Measurements from ENCODE around the gene TAOK3. TPM values are rescaled to one million over a fixed set of nuclear protein-coding genes. Genes with fewer than 3 reads are reported as not detected.

Gene TAOK3
- total and polyA plus RNA-seq, 4 donors, result 19.9 to 54.5 (median 37.7) TPM

DNA sequence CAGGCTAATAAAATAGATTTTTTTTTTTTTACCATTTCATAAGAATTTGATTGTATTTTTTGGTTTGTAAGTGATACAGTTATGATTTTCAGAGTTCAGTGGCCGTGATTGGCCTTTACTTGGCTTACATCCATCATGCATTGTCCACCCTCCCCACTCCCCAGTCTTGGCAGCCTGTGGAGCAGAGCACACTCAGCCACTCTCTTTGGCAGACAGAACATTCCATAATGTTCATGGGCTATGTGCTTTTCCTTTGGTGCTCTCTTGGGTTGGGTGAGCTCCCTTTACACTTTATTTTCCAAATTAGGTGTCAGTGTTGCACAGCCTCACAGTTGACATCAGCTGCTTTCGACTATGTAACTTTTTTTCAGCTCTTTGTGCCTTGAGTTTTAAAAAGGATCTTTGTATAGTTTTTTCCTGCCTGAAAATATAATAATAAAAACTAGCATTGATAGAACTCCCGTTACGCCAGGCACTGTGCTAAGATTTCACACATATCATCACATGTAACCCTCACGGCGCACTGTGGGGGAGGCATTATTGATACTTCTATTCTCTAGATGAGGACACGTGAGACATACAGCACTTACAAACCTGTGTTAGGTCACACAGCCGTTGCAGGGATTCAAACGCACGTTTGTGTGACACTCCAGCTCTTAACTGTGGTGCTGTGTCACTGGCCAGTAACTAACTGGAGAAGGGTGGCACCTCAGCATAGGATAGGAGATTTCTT is 25.2 kb upstream of the TAOK3 start:
- no peak overlapping the region for H3K9ac ChIP-seq (ENCODE audit: insufficient read depth in 1 of 2, low read length in 2 of 2)
- peaks cover 0 to 13% (median 0%) of the 10 kb centered on the region in 5 donors for H3K4me1 ChIP-seq (ENCODE audit: control insufficient read depth in 5 of 5, insufficient read depth in 5 of 5, low read length in 5 of 5)
- H3K9me3 ChIP-seq (ENCODE audit: control insufficient read depth in 4 of 4, insufficient read depth in 3 of 4, low read length in 3 of 4), result peaks cover 0 to 2% (median 0%) of the 10 kb centered on the region in 4 donors
- H3K4me3 ChIP-seq, result no peak overlapping the region
- DNase-seq (peak; percentile 33 to 86 (median 80)), ATAC-seq (ENCODE audit: insufficient read depth, low FRiP score) (no peak)
- TF ChIP-seq, protein P1, sequence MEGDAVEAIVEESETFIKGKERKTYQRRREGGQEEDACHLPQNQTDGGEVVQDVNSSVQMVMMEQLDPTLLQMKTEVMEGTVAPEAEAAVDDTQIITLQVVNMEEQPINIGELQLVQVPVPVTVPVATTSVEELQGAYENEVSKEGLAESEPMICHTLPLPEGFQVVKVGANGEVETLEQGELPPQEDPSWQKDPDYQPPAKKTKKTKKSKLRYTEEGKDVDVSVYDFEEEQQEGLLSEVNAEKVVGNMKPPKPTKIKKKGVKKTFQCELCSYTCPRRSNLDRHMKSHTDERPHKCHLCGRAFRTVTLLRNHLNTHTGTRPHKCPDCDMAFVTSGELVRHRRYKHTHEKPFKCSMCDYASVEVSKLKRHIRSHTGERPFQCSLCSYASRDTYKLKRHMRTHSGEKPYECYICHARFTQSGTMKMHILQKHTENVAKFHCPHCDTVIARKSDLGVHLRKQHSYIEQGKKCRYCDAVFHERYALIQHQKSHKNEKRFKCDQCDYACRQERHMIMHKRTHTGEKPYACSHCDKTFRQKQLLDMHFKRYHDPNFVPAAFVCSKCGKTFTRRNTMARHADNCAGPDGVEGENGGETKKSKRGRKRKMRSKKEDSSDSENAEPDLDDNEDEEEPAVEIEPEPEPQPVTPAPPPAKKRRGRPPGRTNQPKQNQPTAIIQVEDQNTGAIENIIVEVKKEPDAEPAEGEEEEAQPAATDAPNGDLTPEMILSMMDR (IDR thresholded peaks at IDR 0.05; ENCODE audit: control extremely low read depth, extremely low read depth), result no peak
- WGBS, 2 donors, result 85 to 95% methylated on average over 10 of the region's 10 CpGs
- H3K27me3 ChIP-seq (ENCODE audit: control insufficient read depth in 3 of 3, insufficient read depth in 3 of 3, low read length in 2 of 3), result no peaks in the 10 kb centered on the region
- no peak overlapping the region for H3K27ac ChIP-seq (ENCODE audit: low read depth in 1 of 2, low read length in 1 of 2)
- peaks cover 16 to 36% (median 31%) of the 10 kb centered on the region in 4 donors for H3K36me3 ChIP-seq (ENCODE audit: control insufficient read depth in 4 of 4, insufficient read depth in 4 of 4, low read length in 4 of 4)

DNA sequence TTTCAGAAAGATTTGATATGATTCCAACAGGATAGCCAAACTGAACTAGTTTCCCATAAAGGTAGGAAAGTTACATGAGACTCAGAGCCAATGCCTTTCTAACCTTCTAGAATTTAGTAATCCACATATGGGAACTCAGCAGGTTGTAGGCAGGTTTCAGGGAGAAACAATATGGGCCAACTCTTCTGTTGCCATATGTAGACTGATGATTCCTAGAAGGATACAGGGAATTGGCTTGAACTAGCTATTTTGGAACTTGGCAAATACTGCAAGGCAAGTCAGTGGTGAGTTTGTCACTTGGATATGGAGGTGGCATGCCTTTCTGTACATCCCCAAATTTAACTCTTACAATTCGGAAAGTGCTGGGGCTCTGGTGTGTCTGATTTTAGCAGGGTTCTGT is 19.1 kb upstream of the TAOK3 start:
- no peak for DNase-seq
- no peak overlapping the region for H3K9ac ChIP-seq (ENCODE audit: insufficient read depth in 1 of 2, low read length in 2 of 2)
- no peaks in the 10 kb centered on the region for H3K9me3 ChIP-seq (ENCODE audit: control insufficient read depth in 4 of 4, insufficient read depth in 3 of 4, low read length in 3 of 4)
- WGBS, 2 donors, result 90 to 98% methylated on average over 1 of the region's 1 CpG
- H3K4me1 ChIP-seq (ENCODE audit: control insufficient read depth in 5 of 5, insufficient read depth in 5 of 5, low read length in 5 of 5), result no peaks in the 10 kb centered on the region
- ATAC-seq (ENCODE audit: insufficient read depth, low FRiP score), result no peak
- H3K27ac ChIP-seq (ENCODE audit: low read depth in 1 of 2, low read length in 1 of 2), result no peak overlapping the region
- H3K36me3 ChIP-seq (ENCODE audit: control insufficient read depth in 4 of 4, insufficient read depth in 4 of 4, low read length in 4 of 4), result peaks cover 40 to 57% (median 47%) of the 10 kb centered on the region in 4 donors
- TF ChIP-seq, protein P1 (IDR thresholded peaks at IDR 0.05; ENCODE audit: control extremely low read depth, extremely low read depth), result no peak
- no peaks in the 10 kb centered on the region for H3K27me3 ChIP-seq (ENCODE audit: control insufficient read depth in 3 of 3, insufficient read depth in 3 of 3, low read length in 2 of 3)
- H3K4me3 ChIP-seq, result no peak overlapping the region

DNA sequence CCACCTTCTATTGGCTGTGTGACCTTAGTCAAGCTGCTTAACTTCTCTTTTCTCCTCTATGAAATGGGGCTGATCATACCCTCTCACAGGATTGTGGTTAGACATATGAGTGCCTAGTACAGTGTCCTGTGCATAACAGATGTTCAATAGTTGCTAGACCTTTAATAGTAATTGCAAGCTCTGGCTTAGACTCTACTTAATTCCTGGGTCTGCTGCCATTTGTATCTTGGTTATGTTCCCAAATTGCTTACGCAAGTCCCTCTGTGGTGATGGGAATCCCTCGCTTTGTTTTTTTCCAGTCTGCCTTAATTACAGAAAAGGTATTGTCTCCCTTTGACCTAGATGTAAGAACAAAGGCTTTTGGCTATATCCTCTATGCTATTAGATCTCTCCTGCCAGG is 18.7 kb upstream of the TAOK3 start:
- no peaks in the 10 kb centered on the region for H3K27me3 ChIP-seq (ENCODE audit: control insufficient read depth in 3 of 3, insufficient read depth in 3 of 3, low read length in 2 of 3)
- no peak overlapping the region for H3K4me3 ChIP-seq
- TF ChIP-seq, protein P1 (IDR thresholded peaks at IDR 0.05; ENCODE audit: control extremely low read depth, extremely low read depth), result no peak
- H3K4me1 ChIP-seq (ENCODE audit: control insufficient read depth in 5 of 5, insufficient read depth in 5 of 5, low read length in 5 of 5), result no peaks in the 10 kb centered on the region
- H3K9ac ChIP-seq (ENCODE audit: insufficient read depth in 1 of 2, low read length in 2 of 2), result no peak overlapping the region
- H3K27ac ChIP-seq (ENCODE audit: low read depth in 1 of 2, low read length in 1 of 2), result no peak overlapping the region
- 80 to 85% methylated on average over 2 of the region's 2 CpGs for WGBS, 2 donors
- ATAC-seq (ENCODE audit: insufficient read depth, low FRiP score), result no peak
- no peaks in the 10 kb centered on the region for H3K9me3 ChIP-seq (ENCODE audit: control insufficient read depth in 4 of 4, insufficient read depth in 3 of 4, low read length in 3 of 4)
- peak in 1 of 3 donors; percentile 12 for DNase-seq
- peaks cover 43 to 59% (median 48%) of the 10 kb centered on the region in 4 donors for H3K36me3 ChIP-seq (ENCODE audit: control insufficient read depth in 4 of 4, insufficient read depth in 4 of 4, low read length in 4 of 4)

All from lung (tissue), 12 donors.